Stimulated activated CD4-positive, alpha-beta T cell treated with anti-CD3 and anti-CD28 coated beads, TNF-alpha, amount 100 ng/mL, for 24 hours (primary cell): ENCODE results near the gene GZMH.
"Not testable (repeated sequence)": the region's sequence is repeated elsewhere in the genome, so short reads cannot be mapped to it uniquely, and the experiment has no call there.

ENCODE experiments used
- DNase-seq, 3 experiments: peaks; one replicate each; pipeline ENCODE4 v3.0.0-alpha.2; 2020; ENCODE audit warnings: low read depth in 3 of 3

GZMH gene

GRCh38 chr14:24595073-24595808, 14.2 kb downstream of the GZMH start:
- no peak for DNase-seq

GRCh38 chr14:24591004-24591403, 18.5 kb downstream of the GZMH start:
- not testable (repeated sequence) for DNase-seq

GRCh38 chr14:24584402-24584801, 25.1 kb downstream of the GZMH start:
- DNase-seq = not testable (repeated sequence)

- no peak for DNase-seq
Observed at GRCh38 chr14:24578558-24578957, 30.9 kb downstream of the GZMH start.

GRCh38 chr14:24576771-24577170, 32.7 kb downstream of the GZMH start:
- no peak for DNase-seq

- no peak for DNase-seq
Observed at GRCh38 chr14:24576182-24576581, 33.3 kb downstream of the GZMH start, which contains the start of gene CTSG. CTSG (minus strand) TSS chr14:24576250; CDS start chr14:24576223, 27 bp downstream.

- no peak for DNase-seq
Observed at GRCh38 chr14:24574206-24574774, 35.2 kb downstream of the GZMH start.

- no peak for DNase-seq
Observed at GRCh38 chr14:24566318-24566717, 43.2 kb downstream of the GZMH start.

- no peak for DNase-seq
Observed at GRCh38 chr14:24565766-24566165, 43.7 kb downstream of the GZMH start.

GRCh38 chr14:24563505-24563904, 46.0 kb downstream of the GZMH start:
- no peak for DNase-seq

GRCh38 chr14:24556756-24557155, 52.7 kb downstream of the GZMH start:
- DNase-seq = no peak
